ENCODE results near the gene ZP1. TPM values are rescaled to one million over a fixed set of nuclear protein-coding genes. Genes with fewer than 3 reads are reported as not detected.

Gene ZP1
- total and polyA plus RNA-seq, 2 of the 8 experiments (the other 6 are each of a cell fraction or from before 2014, with no cell fraction given) = not detected

DNA sequence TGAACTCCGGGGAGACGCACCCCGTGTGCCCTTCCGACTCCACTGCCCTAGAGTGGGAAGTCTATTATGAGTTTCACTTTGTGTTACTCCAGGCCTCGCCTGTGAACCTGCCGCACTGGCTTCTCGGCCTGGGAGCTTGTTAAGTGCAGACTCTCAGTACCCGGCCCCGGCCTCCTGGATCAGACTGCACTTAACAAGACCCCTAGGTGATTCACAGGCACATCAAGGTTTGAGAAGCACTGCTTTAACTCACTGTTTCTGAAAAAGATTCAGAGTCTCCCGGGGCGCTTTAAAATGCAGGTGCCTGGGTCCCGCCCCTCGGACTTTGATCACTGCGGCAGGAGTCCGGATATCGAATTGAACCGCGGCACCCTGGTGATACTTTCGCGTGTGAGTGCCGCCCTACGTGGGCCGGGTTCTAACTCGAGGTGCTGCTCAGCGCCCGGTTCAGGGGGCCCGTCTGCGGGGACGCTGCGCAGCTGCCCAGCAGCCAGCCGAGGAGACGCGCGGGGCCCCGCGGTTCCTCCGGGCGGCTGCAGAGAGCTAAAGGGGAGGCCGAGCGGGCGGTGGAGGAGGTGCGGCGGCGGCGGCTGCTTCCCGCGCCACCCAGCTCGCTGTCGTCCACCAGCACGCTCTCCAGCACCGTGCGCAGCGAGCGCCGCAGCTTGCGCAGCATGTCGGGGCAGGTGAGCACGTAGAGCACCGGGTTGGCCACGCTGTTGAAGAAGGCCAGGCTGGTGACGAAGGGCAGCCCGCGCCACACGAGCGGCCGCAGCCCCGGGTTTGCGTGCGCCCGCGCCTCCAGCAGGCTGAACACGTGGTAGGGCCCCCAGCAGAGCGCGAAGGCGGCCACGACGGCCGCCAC, 15.0 kb upstream of the ZP1 start:
- peaks cover 13 to 26% (median 21%) of the 10 kb centered on the region in 4 experiments for H3K36me3 ChIP-seq (ENCODE audit: control insufficient read depth in 2 of 4, insufficient read depth in 4 of 4, low read length in 3 of 4)
- H2BK12ac ChIP-seq (ENCODE audit: low read depth, low read length) = no peak overlapping the region
- peaks cover 5 to 18% of the 10 kb centered on the region in 2 experiments for H4K20me1 ChIP-seq (replicated peaks in 1 of 2; ENCODE audit: control insufficient read depth in 1 of 2, insufficient read depth in 2 of 2, low read length in 2 of 2)
- H3K23me2 ChIP-seq (ENCODE audit: low read depth, low read length) = no peaks in the 10 kb centered on the region; the same call in 1 of the 2 replicates
- H4K91ac ChIP-seq (replicated peaks; ENCODE audit: insufficient read length, low read length) = no peak overlapping the region
- ChIA-PET CTCF (ENCODE audit: partially characterized antibody) (interaction anchor here (1.0 to 5.1 kb wide), 7 partner anchors 15 to 717 kb away, joined by 3 to 22 read pairs (median 4); no protein-coding TSS in a partner anchor), POLR2A (ENCODE audit: partially characterized antibody) (interaction anchor here (1.0 to 7.5 kb wide), 6 partner anchors 8 to 47 kb away, joined by 3 to 54 read pairs (median 6); partner anchors contain the start of genes CCDC86 and ZP1)
- peaks cover 0 to 9% of the 10 kb centered on the region in 2 experiments; a peak in 1 of 4 replicates for H3K9me3 ChIP-seq (ENCODE audit: insufficient read depth in 2 of 2, low read depth in 1 of 2, low read length in 1 of 2)
- no peak for FAIRE-seq
- no peaks in the 10 kb centered on the region for H3K79me2 ChIP-seq (ENCODE audit: control insufficient read depth in 1 of 2, insufficient read depth in 2 of 2, low read length in 2 of 2)
- H4K8ac ChIP-seq (ENCODE audit: extremely low read depth, insufficient read depth, low read length) = peak overlapping the region; percentile 89; the same call in 1 of the 2 replicates
- no peak overlapping the region for H2AFZ ChIP-seq (ENCODE audit: low read length)
- no peak overlapping the region for H2BK20ac ChIP-seq (ENCODE audit: low read length)
- no peaks in the 10 kb centered on the region for H3K79me1 ChIP-seq (ENCODE audit: low read depth, low read length)
- H2BK15ac ChIP-seq (ENCODE audit: low read length) = no peak overlapping the region
- peak in 1 of 2 experiments; percentile 60 for DNase-seq (ENCODE audit: low read depth in 1 of 2, low spot score in 2 of 2)
- H3K18ac ChIP-seq (ENCODE audit: extremely low read depth, low read length) = peak overlapping the region; percentile 32; the same call in 1 of the 2 replicates
- no peak overlapping the region; a peak in 1 of 7 replicates for H3K9ac ChIP-seq (replicated peaks in 1 of 4; ENCODE audit: extremely low read depth in 1 of 4, low read depth in 3 of 4, low read length in 3 of 4)
- H3K23ac ChIP-seq (ENCODE audit: insufficient read length) = no peak overlapping the region
- no peak overlapping the region for H2AK5ac ChIP-seq (ENCODE audit: low read depth, low read length)
- H4K5ac ChIP-seq (ENCODE audit: insufficient read length, low read depth, low read length) = no peak overlapping the region
- H3K27me3 ChIP-seq (replicated peaks in 1 of 4; ENCODE audit: control insufficient read depth in 3 of 4, extremely low read depth in 1 of 4, insufficient read depth in 3 of 4, low read length in 3 of 4) = peaks cover 3 to 26% (median 16%) of the 10 kb centered on the region in 4 experiments; a peak in 6 of 7 replicates
- H3K4me2 ChIP-seq (ENCODE audit: insufficient read depth in 1 of 2, low read depth in 2 of 2, low read length in 2 of 2) = peak overlapping the region; percentile 65 to 69
- no peak overlapping the region for H2BK5ac ChIP-seq (ENCODE audit: low read depth, low read length)
- WGBS, 2 experiments (ENCODE audit: extremely low coverage in 1 of 2, insufficient coverage in 1 of 2, insufficient read length in 1 of 2, insufficient replicate concordance in 2 of 2, low coverage in 1 of 2, low lambda C conversion rate in 2 of 2, missing lambda C conversion rate in 1 of 2) = 33% methylated on average over 65 of the region's 78 CpGs; no CpG with 5 or more reads in 1 of the 2 experiments
- H3K4ac ChIP-seq (replicated peaks; ENCODE audit: insufficient read length, low read depth, low read length) = no peak overlapping the region
- peaks cover 0 to 5% (median 0%) of the 10 kb centered on the region in 4 experiments; a peak in 2 of 7 replicates for H3K4me1 ChIP-seq (replicated peaks in 1 of 4; ENCODE audit: control insufficient read depth in 3 of 4, insufficient read depth in 4 of 4, low read length in 3 of 4)
- peak overlapping the region in 3 of 4 experiments; percentile 2 to 49 (median 5); a peak in 4 of 8 replicates for H3K4me3 ChIP-seq (ENCODE audit: extremely low read depth in 1 of 4, insufficient read depth in 2 of 4, low read depth in 3 of 4, low read length in 4 of 4)
- no peak overlapping the region for H3K56ac ChIP-seq (replicated peaks; ENCODE audit: insufficient read length, low read depth, low read length)
- no peak overlapping the region for H3K27ac ChIP-seq (ENCODE audit: low read depth, low read length)
- no peak overlapping the region for H2BK120ac ChIP-seq (replicated peaks; ENCODE audit: low read depth, low read length)
- H3K14ac ChIP-seq (ENCODE audit: insufficient read length) = no peak overlapping the region
- TF ChIP-seq RBBP5 (IDR thresholded peaks at IDR 0.05; ENCODE audit: borderline replicate concordance, low read depth, low read length) = no peak
- peak; percentile 78 for TF ChIP-seq KDM4A (IDR thresholded peaks at IDR 0.05; ENCODE audit: low read depth, low read length, severe bottlenecking)
- TF ChIP-seq POLR2A (IDR thresholded peaks at IDR 0.05; ENCODE audit: control extremely low read depth in 1 of 2, low read depth in 2 of 2, low read length in 2 of 2) = no peak
- no peak for TF ChIP-seq KDM1A (IDR thresholded peaks at IDR 0.05; ENCODE audit: borderline replicate concordance, low read length)
- TF ChIP-seq NANOG (IDR thresholded peaks at IDR 0.05; ENCODE audit: insufficient read depth, low read depth, low read length, poor library complexity, severe bottlenecking) = no peak
- no peak for TF ChIP-seq BACH1 (IDR thresholded peaks at IDR 0.05; ENCODE audit: low read length)
- 0 out of 4 replicates have a peak, but pooled peaks of 1 of the 2 experiments have one; percentile 40 for TF ChIP-seq HDAC2 (IDR thresholded peaks at IDR 0.05; ENCODE audit: borderline replicate concordance in 1 of 2, low read depth in 2 of 2, low read length in 2 of 2)
- TF ChIP-seq SIX5 (IDR thresholded peaks at IDR 0.05; ENCODE audit: low read depth, low read length) = no peak
- TF ChIP-seq RXRA (IDR thresholded peaks at IDR 0.05; ENCODE audit: insufficient read depth, low read depth, low read length) = no peak
- TF ChIP-seq KDM5A (IDR thresholded peaks at IDR 0.05; ENCODE audit: low read length) = no peak
